Mucosa of descending colon (tissue), 3 donors: Measurements from ENCODE around the gene PAK4. TPM values are rescaled to one million over a fixed set of nuclear protein-coding genes. Genes with fewer than 3 reads are reported as not detected.

Experiments
- ATAC-seq: fragments of 200-7000 bp; cut with Tn5 transposase; one replicate; pipeline ENCODE4 v1.9.1; 2020; ENCODE audit warnings: mild to moderate bottlenecking, moderate library complexity
- DNase-seq, 3 donors: peaks; one replicate each; pipeline ENCODE4 v3.0.0-alpha.2; 2020
- H3K36me3 ChIP-seq: fragments of 200-600 bp; one replicate; pipeline ENCODE4 v1.8.0; 2021; ENCODE audit warnings: low read depth, mild to moderate bottlenecking
- H3K4me1 ChIP-seq: fragments of 200-600 bp; one replicate; pipeline ENCODE4 v1.8.0; 2021; ENCODE audit warnings: low read depth, mild to moderate bottlenecking
- H3K4me3 ChIP-seq: fragments of 200-600 bp; one replicate; pipeline ENCODE4 v1.8.0; 2021; ENCODE audit warnings: mild to moderate bottlenecking
- H3K9me3 ChIP-seq: fragments of 200-600 bp; one replicate; pipeline ENCODE4 v1.8.0; 2021; ENCODE audit warnings: mild to moderate bottlenecking
- CTCF ChIP-seq: fragments of 200-600 bp; IDR thresholded peaks from one replicate; pipeline ENCODE4 v1.8.0; 2022; ENCODE audit warnings: antibody characterized with exemption, mild to moderate bottlenecking
- intact Hi-C, 2 donors: fragments of 100-400 bp; cut with DNase I in 1 of 2; cut with micrococcal nuclease in 1 of 2; formaldehyde crosslinking; loops; one replicate each; pipeline versions ENCODE4 v1.11.0 to v1.11.1; 2022; cut with DNase I, micrococcal nuclease
- total RNA-seq, 3 donors: library from RNA; stranded (reverse); fragmentation: NEBNext Ultra II Directional in 2 of 3; extraction: Animal tissue kit (Norgen Biotek cat#: 25700) in 2 of 3; gene quantifications; one replicate each; pipeline versions ENCODE4 v1.2.1 to v1.2.4, GENCODE V29; 2021 to 2023
- donor health status: DM: no; HTN: no; CAD: no; lungs with moderate emphysema.
- donor health status: DM: no; HTN: no; CAD: no.
- donor health status: DM: no; HTN: yes; CAD: no.

The PAK4 gene
- total RNA-seq, 3 donors from 2014 or later, result 54.4 to 116 (median 76.5) TPM

GRCh38 chr19:39154629-39155100 is 29.1 kb downstream of the PAK4 start:
- Histone ChIP-seq H3K36me3 (no peaks in the 10 kb centered on the region), H3K9me3 (no peaks in the 10 kb centered on the region), H3K4me1 (peaks cover 25% of the 10 kb centered on the region), H3K4me3 (no peak overlapping the region)
- TF ChIP-seq CTCF, result no peak
- ATAC-seq, result peak; percentile 86
- intact Hi-C loops, result no loop called here
- peak; percentile 55 to 83 (median 71) for DNase-seq

GRCh38 chr19:39155114-39155700 is 29.6 kb downstream of the PAK4 start:
- H3K9me3 ChIP-seq, result no peaks in the 10 kb centered on the region
- peaks cover 25% of the 10 kb centered on the region for H3K4me1 ChIP-seq
- DNase-seq, result no peak
- peak; percentile 21 for ATAC-seq
- no peaks in the 10 kb centered on the region for H3K36me3 ChIP-seq
- H3K4me3 ChIP-seq, result no peak overlapping the region
- intact Hi-C loops, result no loop called here
- TF ChIP-seq CTCF, result no peak

- peaks cover 25% of the 10 kb centered on the region for H3K4me1 ChIP-seq
- intact Hi-C loops, result no loop called here
- no peaks in the 10 kb centered on the region for H3K9me3 ChIP-seq
- no peak for DNase-seq
- no peaks in the 10 kb centered on the region for H3K36me3 ChIP-seq
- no peak for ATAC-seq
- H3K4me3 ChIP-seq, result no peak overlapping the region
- no peak for TF ChIP-seq CTCF
Observed at GRCh38 chr19:39155741-39156140, 30.2 kb downstream of the PAK4 start.

GRCh38 chr19:39156326-39157230 is 31.0 kb downstream of the PAK4 start:
- H3K36me3 ChIP-seq, result no peaks in the 10 kb centered on the region
- H3K4me1 ChIP-seq, result peaks cover 25% of the 10 kb centered on the region
- DNase-seq, result no peak

More at GRCh38 chr19:39156326-39157230, 31.0 kb downstream of the PAK4 start:
- Histone ChIP-seq H3K4me3 (no peak overlapping the region), H3K9me3 (no peaks in the 10 kb centered on the region)
- no peak for TF ChIP-seq CTCF
- intact Hi-C loops, result no loop called here
- peak; percentile 15 for ATAC-seq
